Endodermal cell (in vitro differentiated cells): ENCODE data around the gene SLC7A11. TPM values are rescaled to one million over a fixed set of nuclear protein-coding genes. Genes with fewer than 3 reads are reported as not detected.

ENCODE experiments used
- DNase-seq: peaks from one replicate; pipeline ENCODE4 v3.0.0-alpha.2; 2017
- H3K27ac ChIP-seq: 2 replicates; pipeline ENCODE4 v1.5.1; 2013; ENCODE audit warnings: mild to moderate bottlenecking, low read depth, low read length, moderate library complexity
- H3K27me3 ChIP-seq: 2 replicates; pipeline ENCODE4 v1.6.1; 2013; ENCODE audit warnings: mild to moderate bottlenecking, low read length, moderate library complexity; ENCODE audit not compliant: insufficient read depth, control insufficient read depth, poor library complexity, severe bottlenecking
- H3K36me3 ChIP-seq: 2 replicates; pipeline ENCODE4 v1.7.0; 2013; ENCODE audit warnings: mild to moderate bottlenecking, low read length, moderate library complexity; ENCODE audit not compliant: control insufficient read depth, insufficient read depth
- H3K4me1 ChIP-seq: one replicate; pipeline ENCODE4 v1.7.0; 2013; ENCODE audit warnings: low read length; ENCODE audit not compliant: control insufficient read depth, insufficient read depth
- H3K4me3 ChIP-seq: 2 replicates; pipeline ENCODE4 v1.5.1; 2013; ENCODE audit warnings: mild to moderate bottlenecking, low read length, moderate library complexity
- H3K9ac ChIP-seq: 2 replicates; pipeline ENCODE4 v1.6.1; 2013; ENCODE audit warnings: mild to moderate bottlenecking, low read length, moderate library complexity; ENCODE audit not compliant: poor library complexity, severe bottlenecking; ENCODE audit errors: extremely low read depth
- H3K9me3 ChIP-seq: 2 replicates; pipeline ENCODE4 v1.6.1; 2013; ENCODE audit warnings: mild to moderate bottlenecking, low read length, moderate library complexity; ENCODE audit not compliant: control insufficient read depth
- H3K27ac Mint-ChIP-seq: 2 replicates; pipeline ENCODE4 v1.8.0; 2020; ENCODE audit warnings: mixed read lengths
- H3K27me3 Mint-ChIP-seq: 2 replicates; pipeline ENCODE4 v1.8.0; 2021; ENCODE audit warnings: mild to moderate bottlenecking, mixed read lengths; ENCODE audit not compliant: insufficient read depth
- H3K36me3 Mint-ChIP-seq: 2 replicates; pipeline ENCODE4 v1.8.0; 2020; ENCODE audit warnings: low read depth, mixed read lengths
- H3K4me1 Mint-ChIP-seq: 2 replicates; pipeline ENCODE4 v1.8.0; 2020; ENCODE audit warnings: mixed read lengths
- H3K4me3 Mint-ChIP-seq: 2 replicates; pipeline ENCODE4 v1.8.0; 2020; ENCODE audit warnings: mild to moderate bottlenecking, moderate library complexity, mixed read lengths
- H3K9me3 Mint-ChIP-seq: 2 replicates; pipeline ENCODE4 v1.8.0; 2020; ENCODE audit warnings: mild to moderate bottlenecking, mixed read lengths
- WGBS, 2 experiments: methylation state at CpG; one replicate each; pipeline versions ENCODE4 v1.1.5 to v1.1.7; 2013; ENCODE audit warnings: missing lambda C conversion rate in 2 of 2, mixed read lengths in 1 of 2; ENCODE audit not compliant: insufficient coverage in 1 of 2, insufficient read length in 1 of 2; 5-methylcytosine and 5-hydroxymethylcytosine counted together
- total RNA-seq, 2 donors: library from RNA; stranded (reverse); fragmentation: NEBNext Ultra II Directional in 1 of 2; extraction: Animal tissue kit (Norgen Biotek cat#: 25700) in 1 of 2; gene quantifications; 2 replicates in 1 of 2; 3 replicates in 1 of 2; pipeline ENCODE4 v1.2.1, GENCODE V29; 2021
- TF ChIP-seq, protein P1 (sequence below): fragments of 200-600 bp; sonication (generic); conservative IDR thresholded peaks from 2 replicates; pipeline ENCODE4 v1.5.0; 2021; ENCODE audit warnings: antibody characterized with exemption, mild to moderate bottlenecking

SLC7A11 gene
- total RNA-seq, 2 donors from 2014 or later, result 4.6 to 5.4 TPM

GRCh38 chr4:138190452-138190858 lies 51.7 kb downstream of the SLC7A11 start:
- H3K36me3 ChIP-seq, result no peaks in the 10 kb centered on the region
- peaks cover 12% of the 10 kb centered on the region for H3K4me1 ChIP-seq
- H3K27me3 ChIP-seq, result no peaks in the 10 kb centered on the region
- Mint-ChIP-seq H3K9me3 (no peaks in the 10 kb centered on the region), H3K36me3 (no peaks in the 10 kb centered on the region), H3K27ac (no peak overlapping the region), H3K4me1 (peaks cover 24% of the 10 kb centered on the region), H3K4me3 (no peak overlapping the region), H3K27me3 (no peaks in the 10 kb centered on the region)
- H3K9ac ChIP-seq, result no peak overlapping the region
- WGBS, 2 experiments, result 91 to 96% methylated on average over 2 to 3 of the region's 3 CpGs
- DNase-seq, result no peak
- no peak overlapping the region for H3K27ac ChIP-seq
- TF ChIP-seq, protein P1, sequence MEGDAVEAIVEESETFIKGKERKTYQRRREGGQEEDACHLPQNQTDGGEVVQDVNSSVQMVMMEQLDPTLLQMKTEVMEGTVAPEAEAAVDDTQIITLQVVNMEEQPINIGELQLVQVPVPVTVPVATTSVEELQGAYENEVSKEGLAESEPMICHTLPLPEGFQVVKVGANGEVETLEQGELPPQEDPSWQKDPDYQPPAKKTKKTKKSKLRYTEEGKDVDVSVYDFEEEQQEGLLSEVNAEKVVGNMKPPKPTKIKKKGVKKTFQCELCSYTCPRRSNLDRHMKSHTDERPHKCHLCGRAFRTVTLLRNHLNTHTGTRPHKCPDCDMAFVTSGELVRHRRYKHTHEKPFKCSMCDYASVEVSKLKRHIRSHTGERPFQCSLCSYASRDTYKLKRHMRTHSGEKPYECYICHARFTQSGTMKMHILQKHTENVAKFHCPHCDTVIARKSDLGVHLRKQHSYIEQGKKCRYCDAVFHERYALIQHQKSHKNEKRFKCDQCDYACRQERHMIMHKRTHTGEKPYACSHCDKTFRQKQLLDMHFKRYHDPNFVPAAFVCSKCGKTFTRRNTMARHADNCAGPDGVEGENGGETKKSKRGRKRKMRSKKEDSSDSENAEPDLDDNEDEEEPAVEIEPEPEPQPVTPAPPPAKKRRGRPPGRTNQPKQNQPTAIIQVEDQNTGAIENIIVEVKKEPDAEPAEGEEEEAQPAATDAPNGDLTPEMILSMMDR, result no peak
- H3K4me3 ChIP-seq, result no peak overlapping the region
- no peaks in the 10 kb centered on the region for H3K9me3 ChIP-seq

DNA sequence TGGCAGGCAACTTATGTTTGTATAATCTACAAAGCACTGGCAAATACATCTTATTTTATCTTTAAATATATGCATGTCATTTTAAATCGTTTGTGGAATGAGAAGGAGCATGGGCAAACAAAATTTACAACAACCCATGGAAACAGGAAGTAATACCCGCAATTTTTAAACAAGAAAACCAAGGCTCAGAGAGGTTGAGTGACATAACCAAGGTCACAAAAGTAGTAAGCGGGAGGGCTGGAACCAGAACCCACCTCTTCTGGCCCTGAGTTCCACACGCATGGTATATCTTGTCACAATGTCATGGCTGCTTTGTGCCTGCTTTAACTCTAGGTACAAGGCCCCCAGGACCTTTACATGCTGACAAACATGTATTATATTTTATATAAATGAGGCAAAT lies 52.9 kb downstream of the SLC7A11 start:
- Mint-ChIP-seq H3K9me3 (no peaks in the 10 kb centered on the region), H3K27me3 (no peaks in the 10 kb centered on the region), H3K36me3 (no peaks in the 10 kb centered on the region), H3K27ac (no peak overlapping the region), H3K4me1 (peaks cover 27% of the 10 kb centered on the region), H3K4me3 (no peak overlapping the region)
- no peak overlapping the region for H3K4me3 ChIP-seq
- H3K27ac ChIP-seq, result no peak overlapping the region
- peaks cover 12% of the 10 kb centered on the region for H3K4me1 ChIP-seq
- no peaks in the 10 kb centered on the region for H3K9me3 ChIP-seq
- no peaks in the 10 kb centered on the region for H3K27me3 ChIP-seq
- no peak overlapping the region for H3K9ac ChIP-seq
- no peak for DNase-seq
- TF ChIP-seq, protein P1, result no peak
- WGBS, 2 experiments, result 94 to 100% methylated on average over 3 to 4 of the region's 4 CpGs
- H3K36me3 ChIP-seq, result no peaks in the 10 kb centered on the region

- Mint-ChIP-seq H3K4me1 (peaks cover 27% of the 10 kb centered on the region), H3K36me3 (no peaks in the 10 kb centered on the region), H3K27ac (no peak overlapping the region), H3K27me3 (no peaks in the 10 kb centered on the region), H3K4me3 (no peak overlapping the region), H3K9me3 (no peaks in the 10 kb centered on the region)
- Histone ChIP-seq H3K27ac (no peak overlapping the region), H3K4me3 (no peak overlapping the region), H3K27me3 (no peaks in the 10 kb centered on the region), H3K4me1 (peaks cover 12% of the 10 kb centered on the region), H3K36me3 (no peaks in the 10 kb centered on the region), H3K9me3 (no peaks in the 10 kb centered on the region), H3K9ac (no peak overlapping the region)
- no peak for DNase-seq
- WGBS, 2 experiments, result 88 to 96% methylated on average over 3 to 4 of the region's 5 CpGs
- TF ChIP-seq, protein P1, result no peak
Observed at GRCh38 chr4:138188406-138189084, 53.6 kb downstream of the SLC7A11 start.
